ENCODE measurements around the gene GGN. TPM values are rescaled to one million over a fixed set of nuclear protein-coding genes. Genes with fewer than 3 reads are reported as not detected.
A peak's percentile ranks its signal among the peaks of the same experiment; 100 is the strongest.

Gene GGN
- total RNA-seq, 1 experiment from 2014 or later = 1.5 TPM

- Histone ChIP-seq H4K91ac (ENCODE audit: insufficient read length, low read depth, low read length) (no peak overlapping the region), H3K56ac (ENCODE audit: insufficient read length, low read depth, low read length) (no peak overlapping the region), H3K27ac (ENCODE audit: insufficient read length, low read depth, low read length) (no peak overlapping the region), H3K4me1 (ENCODE audit: insufficient read depth, low read length) (no peaks in the 10 kb centered on the region), H3K4ac (ENCODE audit: low read depth, low read length) (no peak overlapping the region), H2BK120ac (ENCODE audit: low read depth, low read length, poor library complexity, severe bottlenecking) (no peak overlapping the region), H3K9me3 (ENCODE audit: control insufficient read depth, low read depth, low read length) (no peaks in the 10 kb centered on the region), H2BK5ac (ENCODE audit: insufficient read length, low read length) (no peak overlapping the region), H3K18ac (ENCODE audit: insufficient read length, low read depth, low read length) (no peak overlapping the region), H4K5ac (ENCODE audit: insufficient read length, low read depth, low read length) (no peak overlapping the region), H3K79me1 (ENCODE audit: insufficient read depth, low read depth, low read length, poor library complexity, severe bottlenecking) (no peaks in the 10 kb centered on the region), H4K20me1 (ENCODE audit: control insufficient read depth, insufficient read depth, insufficient read length) (no peaks in the 10 kb centered on the region), H3K4me2 (ENCODE audit: insufficient read depth, insufficient read length, low read length) (no peak overlapping the region), H2AK5ac (ENCODE audit: insufficient read length, low read length) (no peak overlapping the region), H2BK12ac (ENCODE audit: insufficient read length, low read depth, low read length) (no peak overlapping the region), H3K27me3 (ENCODE audit: insufficient read depth, low read length) (peaks cover 3% of the 10 kb centered on the region; the same call in 1 of the 2 replicates), H4K8ac (replicated peaks; ENCODE audit: insufficient read length, low read depth, low read length) (no peak overlapping the region), H3T11ph (ENCODE audit: low read length) (no peak overlapping the region), H3K9ac (ENCODE audit: extremely low read depth, insufficient read length, low read length) (no peak overlapping the region), H2BK20ac (ENCODE audit: low read depth, low read length, poor library complexity, severe bottlenecking) (no peak overlapping the region), H2AFZ (ENCODE audit: low read length) (no peak overlapping the region), H3K14ac (ENCODE audit: insufficient read depth, low read length) (no peak overlapping the region), H3K23me2 (ENCODE audit: insufficient read length, low read depth, low read length, poor library complexity, severe bottlenecking) (peaks cover 5% of the 10 kb centered on the region), H3K23ac (ENCODE audit: insufficient read length, low read depth, low read length) (no peak overlapping the region), H2BK15ac (ENCODE audit: low read depth, low read length) (no peak overlapping the region), H3K79me2 (ENCODE audit: insufficient read depth, low read length) (no peaks in the 10 kb centered on the region)
- Mint-ChIP-seq H3K36me3 (ENCODE audit: insufficient read depth in 1 of 3, low read depth in 3 of 3) (peaks cover 0 to 15% (median 12%) of the 10 kb centered on the region in 3 experiments; a peak in 4 of 7 replicates), H3K4me3 (peak overlapping the region; percentile 46 to 84), H3K27ac (no peak overlapping the region; a peak in 1 of 7 replicates), H3K27me3 (ENCODE audit: low read depth) (peaks cover 49% of the 10 kb centered on the region), H3K4me1 (peaks cover 2 to 6% of the 10 kb centered on the region in 2 experiments; a peak in 2 of 4 replicates), H3K9me3 (no peaks in the 10 kb centered on the region)
- no peak for TF ChIP-seq CTCF (conservative IDR thresholded peaks at IDR 0.05)
- DNase-seq = no peak
- no CpG with 5 or more reads among the region's 18 CpGs for WGBS (ENCODE audit: extremely low coverage, insufficient read length, low lambda C conversion rate)
Measured at GRCh38 chr19:38402623-38402966, 14.8 kb upstream of the GGN start.

Data from H9 (cell line).